PC-3 (cell line): ENCODE data around the gene FLAD1. TPM values are rescaled to one million over a fixed set of nuclear protein-coding genes. Genes with fewer than 3 reads are reported as not detected.

Experiments used
- ATAC-seq: fragments of 200-7000 bp; cut with Tn5 transposase; 2 replicates; pipeline ENCODE4 v1.9.1; 2020; ENCODE audit warnings: mild to moderate bottlenecking, moderate library complexity
- BruUV-seq: library from RNA; stranded (reverse); fragments of 400-500 nt; replicated peaks from 2 replicates; lab custom pipeline; 2021; lab: Mats Ljungman, UMichigan
- CTCF ChIA-PET: fragments of 300-600 bp; sonication (Branson Sonifier 250); formaldehyde crosslinking; loops from one replicate; lab custom pipeline; 2022; ENCODE audit warnings: antibody characterized with exemption; lab: Charles Lee
- POLR2A ChIA-PET: fragments of 300-600 bp; sonication (Branson Sonifier 250); formaldehyde crosslinking; loops from one replicate; lab custom pipeline; 2022; ENCODE audit warnings: antibody characterized with exemption; ENCODE audit not compliant: unreplicated experiment; lab: Charles Lee
- DNase-seq: peaks from one replicate; pipeline ENCODE4 v3.0.0-alpha.2; 2015
- H2AFZ ChIP-seq: fragments of 300-600 bp; sonication (generic); 2 replicates; pipeline ENCODE4 v1.6.0; 2016; ENCODE audit warnings: antibody characterized with exemption, low read length
- H3F3A ChIP-seq: fragments of 300-600 bp; sonication (generic); one replicate; pipeline ENCODE4 v1.6.0; 2017; ENCODE audit warnings: antibody characterized with exemption, low read length, control low read depth, mild to moderate bottlenecking; ENCODE audit not compliant: unreplicated experiment
- H3K27ac ChIP-seq: fragments of 300-600 bp; sonication (generic); 2 replicates; pipeline ENCODE4 v1.5.1; 2016; ENCODE audit warnings: mild to moderate bottlenecking, low read length
- H3K27me3 ChIP-seq: fragments of 300-600 bp; sonication (generic); 2 replicates; pipeline ENCODE4 v1.6.1; 2016; ENCODE audit warnings: low read length, mixed read lengths
- H3K36me3 ChIP-seq: fragments of 300-600 bp; sonication (generic); 2 replicates; pipeline ENCODE4 v1.6.1; 2016; ENCODE audit warnings: low read depth, mixed run types, low read length, mixed read lengths
- H3K4me1 ChIP-seq: fragments of 300-600 bp; sonication (generic); 2 replicates; pipeline ENCODE4 v1.5.1; 2016; ENCODE audit warnings: low read length; ENCODE audit not compliant: insufficient read depth
- H3K4me2 ChIP-seq: fragments of 300-600 bp; sonication (generic); 2 replicates; pipeline ENCODE4 v1.6.0; 2016; ENCODE audit warnings: low read length
- H3K4me3 ChIP-seq: fragments of 300-600 bp; sonication (generic); 2 replicates; pipeline ENCODE4 v1.5.1; 2016; ENCODE audit warnings: mild to moderate bottlenecking, low read length, mixed read lengths
- H3K79me2 ChIP-seq: fragments of 300-600 bp; sonication (generic); 2 replicates; pipeline ENCODE4 v1.6.1; 2017; ENCODE audit warnings: low read length, mixed read lengths
- H3K9ac ChIP-seq: fragments of 300-600 bp; sonication (generic); 2 replicates; pipeline ENCODE4 v1.6.0; 2016; ENCODE audit warnings: mild to moderate bottlenecking, low read length
- H3K9me2 ChIP-seq: fragments of 300-600 bp; sonication (generic); replicated peaks from 2 replicates; pipeline ENCODE4 v1.6.1; 2016; ENCODE audit warnings: mixed run types, low read length, mixed read lengths
- H3K9me3 ChIP-seq: fragments of 300-600 bp; sonication (generic); 2 replicates; pipeline ENCODE4 v1.6.1; 2016; ENCODE audit warnings: low read length, mixed read lengths
- H4K20me1 ChIP-seq: fragments of 300-600 bp; sonication (generic); 2 replicates; pipeline ENCODE4 v1.6.1; 2016; ENCODE audit warnings: low read length, mixed read lengths
- CTCF ChIP-seq: fragments of 300-600 bp; sonication (generic); conservative IDR thresholded peaks from 2 replicates; pipeline ENCODE4 v1.5.1; 2017; ENCODE audit warnings: antibody characterized with exemption, low read depth, mild to moderate bottlenecking, low read length
- EZH2 ChIP-seq: fragments of 300-600 bp; sonication (generic); IDR thresholded peaks from one replicate; pipeline ENCODE4 v1.6.1; 2017; ENCODE audit warnings: antibody characterized with exemption, mild to moderate bottlenecking, low read length; ENCODE audit not compliant: unreplicated experiment
- EZH2phosphoT487 ChIP-seq: fragments of 300-600 bp; sonication (generic); IDR thresholded peaks from 2 replicates; pipeline ENCODE4 v1.6.1; 2018; ENCODE audit warnings: mild to moderate bottlenecking, antibody characterized with exemption, low read length, borderline replicate concordance
- intact Hi-C: fragments of 100-400 bp; cut with micrococcal nuclease; formaldehyde crosslinking; loops from 2 replicates; pipeline ENCODE4 v1.9.0; 2023
- total RNA-seq: library from RNA; depleted of rRNA; stranded (reverse); fragments of >200 nt; gene quantifications from 2 replicates; pipeline ENCODE4 v1.2.3, GENCODE V29; 2014

Gene FLAD1
- total RNA-seq, 1 experiment from 2014 or later = 84.0 TPM

GRCh38 chr1:155009742-155010141 lies 26.6 kb downstream of the FLAD1 start:
- POLR2A ChIA-PET = no interaction called here
- ATAC-seq (no peak), DNase-seq (no peak)
- Histone ChIP-seq H3F3A (no peaks in the 10 kb centered on the region), H4K20me1 (0 out of 2 replicates have a peak, but pooled peaks cover 3% of the 10 kb centered on the region), H3K9ac (no peak overlapping the region), H3K9me3 (no peaks in the 10 kb centered on the region), H3K27ac (no peak overlapping the region), H3K4me2 (no peak overlapping the region), H2AFZ (no peak overlapping the region), H3K4me1 (peaks cover 29% of the 10 kb centered on the region), H3K79me2 (peaks cover 84% of the 10 kb centered on the region), H3K9me2 (no peaks in the 10 kb centered on the region), H3K27me3 (no peaks in the 10 kb centered on the region), H3K36me3 (peaks cover 26% of the 10 kb centered on the region; the same call in 1 of the 2 replicates), H3K4me3 (no peak overlapping the region)
- no peak for TF ChIP-seq EZH2phosphoT487
- TF ChIP-seq EZH2 = no peak
- no peak for TF ChIP-seq CTCF
- intact Hi-C loops = no loop called here
- CTCF ChIA-PET = no interaction called here
- no TSS peak for BruUV-seq

GRCh38 chr1:155010211-155010918 lies 27.2 kb downstream of the FLAD1 start:
- Histone ChIP-seq H4K20me1 (0 out of 2 replicates have a peak, but pooled peaks cover 3% of the 10 kb centered on the region), H3K4me1 (peaks cover 22% of the 10 kb centered on the region), H3K9me3 (no peaks in the 10 kb centered on the region), H3K4me2 (no peak overlapping the region), H3K79me2 (peaks cover 78% of the 10 kb centered on the region), H3K4me3 (no peak overlapping the region), H3K9ac (no peak overlapping the region), H3K27ac (no peak overlapping the region), H3K36me3 (peaks cover 30% of the 10 kb centered on the region; the same call in 1 of the 2 replicates), H3K9me2 (no peaks in the 10 kb centered on the region), H3F3A (no peaks in the 10 kb centered on the region), H3K27me3 (no peaks in the 10 kb centered on the region), H2AFZ (no peak overlapping the region)
- TF ChIP-seq EZH2phosphoT487 (no peak), CTCF (no peak), EZH2 (no peak)
- ATAC-seq (no peak), DNase-seq (no peak)
- POLR2A ChIA-PET = no interaction called here
- intact Hi-C loops = no loop called here
- CTCF ChIA-PET = no interaction called here
- BruUV-seq = no TSS peak

GRCh38 chr1:155011004-155011416 lies 27.9 kb downstream of the FLAD1 start:
- no peak for DNase-seq
- no peak for ATAC-seq
- BruUV-seq = no TSS peak
- peaks cover 72% of the 10 kb centered on the region for H3K79me2 ChIP-seq
- no peaks in the 10 kb centered on the region for H3K27me3 ChIP-seq
- peaks cover 33% of the 10 kb centered on the region; the same call in 1 of the 2 replicates for H3K36me3 ChIP-seq
- H3K4me1 ChIP-seq = peaks cover 16% of the 10 kb centered on the region
- no peaks in the 10 kb centered on the region for H3K9me2 ChIP-seq
- intact Hi-C loops = no loop called here
- no peak for TF ChIP-seq CTCF
- TF ChIP-seq EZH2phosphoT487 = no peak
- TF ChIP-seq EZH2 = no peak
- H3K27ac ChIP-seq = no peak overlapping the region
- 0 out of 2 replicates have a peak, but pooled peaks cover 3% of the 10 kb centered on the region for H4K20me1 ChIP-seq
- no peak overlapping the region for H2AFZ ChIP-seq
- H3K9ac ChIP-seq = no peak overlapping the region
- H3K4me3 ChIP-seq = no peak overlapping the region
- no peaks in the 10 kb centered on the region for H3F3A ChIP-seq
- ChIA-PET CTCF (no interaction called here), POLR2A (no interaction called here)
- no peaks in the 10 kb centered on the region for H3K9me3 ChIP-seq
- no peak overlapping the region for H3K4me2 ChIP-seq
